Lower leg skin (tissue), 4 donors: ENCODE measurements around the gene CIAPIN1. TPM values are rescaled to one million over a fixed set of nuclear protein-coding genes. Genes with fewer than 3 reads are reported as not detected.

Experiments used
- DNase-seq, 2 donors: peaks; one replicate each; pipeline ENCODE4 v3.0.0-alpha.2; 2019; ENCODE audit warnings: low spot score in 2 of 2
- H3K4me3 ChIP-seq: fragments of 200-600 bp; sonication (generic); 2 replicates; pipeline ENCODE4 v1.5.1; 2017; ENCODE audit warnings: mild to moderate bottlenecking, low read depth; ENCODE audit not compliant: poor library complexity, severe bottlenecking
- CTCF ChIP-seq, 3 donors: fragments of 450-650 bp; IDR thresholded peaks; one replicate each; pipeline ENCODE4 v1.5.1; 2016; ENCODE audit warnings: antibody characterized with exemption in 3 of 3, mild to moderate bottlenecking in 3 of 3, moderate library complexity in 2 of 3
- POLR2A ChIP-seq, 2 donors: fragments of 450-650 bp; IDR thresholded peaks; one replicate each; pipeline ENCODE4 v1.6.1; 2016 to 2017; ENCODE audit warnings: antibody characterized with exemption in 2 of 2, mild to moderate bottlenecking in 1 of 2, moderate library complexity in 1 of 2
- WGBS, 2 donors: methylation state at CpG; one replicate each; pipeline ENCODE4 v1.1.5; 2018; 5-methylcytosine and 5-hydroxymethylcytosine counted together
- intact Hi-C: fragments of 100-400 bp; cut with DNase I; formaldehyde crosslinking; loops from one replicate; pipeline ENCODE4 v1.15.0; 2023; ENCODE audit warnings: low total_unique reads
- total RNA-seq, 4 donors: library from RNA; depleted of rRNA; stranded (reverse); fragments of >200 nt; gene quantifications; one replicate each; pipeline ENCODE4 v1.1.0, GENCODE V29; 2016

CIAPIN1 gene
- total RNA-seq, 4 donors from 2014 or later, result 20.9 to 40.8 (median 30.7) TPM

- WGBS, 2 donors, result 80 to 84% methylated on average over 11 of the region's 11 CpGs
- TF ChIP-seq CTCF (IDR thresholded peaks at IDR 0.05), result no peak
- peak in 1 of 2 donors; percentile 49 for DNase-seq
- intact Hi-C loops, result no loop called here
- no peak overlapping the region for H3K4me3 ChIP-seq
Observed at GRCh38 chr16:57469046-57469445, 21.9 kb upstream of the CIAPIN1 start.

DNA sequence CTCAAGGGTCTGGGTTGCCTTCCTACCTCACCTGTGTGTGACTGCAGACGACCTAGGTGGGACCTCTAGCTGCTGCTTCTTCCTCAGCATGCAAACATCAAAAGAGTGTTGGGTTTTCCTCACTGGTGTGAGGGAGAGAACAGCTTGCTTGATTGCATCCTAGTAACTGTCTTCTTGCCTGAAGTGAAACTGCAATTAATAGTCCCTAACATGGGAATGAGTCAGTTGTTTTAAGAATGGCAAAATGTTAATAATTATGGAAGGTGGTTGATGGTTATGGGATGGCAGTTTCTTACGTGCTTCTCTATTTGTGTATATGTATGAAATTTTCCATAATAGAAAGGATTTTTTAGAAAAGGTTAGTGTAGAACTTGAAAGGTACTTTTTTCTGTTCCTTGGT, 21.2 kb upstream of the CIAPIN1 start:
- 86 to 93% methylated on average over 2 of the region's 2 CpGs for WGBS, 2 donors
- no peak overlapping the region for H3K4me3 ChIP-seq
- intact Hi-C loops, result no loop called here
- no peak for TF ChIP-seq CTCF (IDR thresholded peaks at IDR 0.05)
- no peak for TF ChIP-seq POLR2A (IDR thresholded peaks at IDR 0.05)
- no peak for DNase-seq

GRCh38 chr16:57464523-57464922, 17.3 kb upstream of the CIAPIN1 start:
- DNase-seq, result peak in 1 of 2 donors; percentile 10
- no peak overlapping the region for H3K4me3 ChIP-seq
- 90 to 92% methylated on average over 2 of the region's 2 CpGs for WGBS, 2 donors
- TF ChIP-seq POLR2A (IDR thresholded peaks at IDR 0.05) (no peak), CTCF (IDR thresholded peaks at IDR 0.05) (no peak)
- intact Hi-C loops, result no loop called here

DNA sequence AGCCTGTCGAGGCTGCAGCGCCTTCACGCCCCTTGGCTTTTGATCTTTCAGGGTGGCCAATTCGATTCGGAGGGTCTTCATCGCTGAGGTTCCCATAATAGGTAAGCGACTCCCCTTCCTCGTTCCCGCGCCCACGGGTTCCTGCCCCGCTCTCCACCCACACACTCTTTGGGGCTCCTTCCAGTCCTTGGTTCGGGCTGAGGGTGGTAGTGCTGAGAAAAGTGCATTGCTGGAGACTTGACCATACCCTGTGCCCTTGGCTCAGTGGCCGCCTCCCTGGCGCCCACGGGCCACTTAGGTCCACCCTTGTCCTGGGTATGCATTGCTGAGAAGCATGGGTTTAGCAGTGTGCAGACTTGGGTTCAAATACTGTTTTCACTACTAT, 15.8 kb upstream of the CIAPIN1 start:
- 1% methylated on average over 16 of the region's 16 CpGs for WGBS, 2 donors
- peak in 1 of 2 donors; percentile 80 for DNase-seq
- TF ChIP-seq POLR2A (IDR thresholded peaks at IDR 0.05), result no peak
- no peak for TF ChIP-seq CTCF (IDR thresholded peaks at IDR 0.05)
- H3K4me3 ChIP-seq, result peak overlapping the region; percentile 54
- intact Hi-C loops, result no loop called here

DNA sequence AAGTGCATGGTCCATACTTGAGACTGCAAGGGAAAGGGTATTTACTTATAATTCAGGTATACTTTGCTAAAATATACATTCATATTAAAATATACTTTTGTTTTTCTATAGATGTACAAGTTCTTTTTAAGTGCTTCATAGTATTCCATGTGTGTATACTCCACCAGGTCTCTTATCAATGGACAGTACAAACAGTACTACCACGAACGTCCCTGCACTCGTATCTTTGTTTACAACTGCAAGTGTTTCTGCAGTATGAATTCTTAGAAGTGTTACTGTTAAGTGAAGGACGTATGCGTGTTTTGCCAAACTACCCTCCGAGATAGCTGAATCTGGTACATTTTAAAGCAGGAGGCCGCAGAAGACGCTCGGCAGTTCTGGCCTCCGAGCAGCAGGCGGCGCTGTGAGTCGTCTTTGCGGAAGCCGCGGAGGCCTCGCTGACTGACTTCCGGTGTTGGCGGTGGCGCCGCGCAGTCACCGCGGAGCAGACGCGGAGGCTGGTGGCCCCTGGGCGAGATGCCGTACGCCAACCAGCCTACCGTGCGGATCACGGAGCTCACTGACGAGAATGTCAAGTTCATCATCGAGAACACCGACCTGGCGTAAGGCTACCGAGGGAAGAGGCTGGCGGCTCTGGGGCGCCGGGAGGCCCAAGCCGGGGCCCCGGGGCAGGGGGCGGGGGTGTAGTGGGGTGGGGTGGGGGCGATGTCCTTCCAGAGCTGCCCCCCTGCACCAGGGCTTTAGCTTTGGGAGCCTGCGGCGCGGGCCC, 15.2 kb upstream of the CIAPIN1 start, which contains the start of gene POLR2C:
TSS of gene POLR2C (plus strand) at position 471 of the 769 bp plus-strand sequence. CDS start at position 517, 46 bp downstream.
- peak; percentile 84 to 97 for DNase-seq
- intact Hi-C loops, result no loop called here
- 2% methylated on average over 20 to 38 of the region's 47 CpGs for WGBS, 2 donors
- H3K4me3 ChIP-seq, result peak within 1 kb of the TSS; percentile 54
- TF ChIP-seq CTCF (IDR thresholded peaks at IDR 0.05) (peak in 1 of 3 donors; percentile 95), POLR2A (IDR thresholded peaks at IDR 0.05) (peak in 1 of 2 donors; percentile 81)
